HG02870 (cell line): ENCODE results near the gene ADNP.

ENCODE experiments used
- ATAC-seq: cut with Tn5 transposase; IDR thresholded peaks from one replicate; pipeline ENCODE4 v1.9.1; 2021; ENCODE audit warnings: mild to moderate bottlenecking, moderate library complexity; ENCODE audit not compliant: unreplicated experiment

The ADNP gene

DNA sequence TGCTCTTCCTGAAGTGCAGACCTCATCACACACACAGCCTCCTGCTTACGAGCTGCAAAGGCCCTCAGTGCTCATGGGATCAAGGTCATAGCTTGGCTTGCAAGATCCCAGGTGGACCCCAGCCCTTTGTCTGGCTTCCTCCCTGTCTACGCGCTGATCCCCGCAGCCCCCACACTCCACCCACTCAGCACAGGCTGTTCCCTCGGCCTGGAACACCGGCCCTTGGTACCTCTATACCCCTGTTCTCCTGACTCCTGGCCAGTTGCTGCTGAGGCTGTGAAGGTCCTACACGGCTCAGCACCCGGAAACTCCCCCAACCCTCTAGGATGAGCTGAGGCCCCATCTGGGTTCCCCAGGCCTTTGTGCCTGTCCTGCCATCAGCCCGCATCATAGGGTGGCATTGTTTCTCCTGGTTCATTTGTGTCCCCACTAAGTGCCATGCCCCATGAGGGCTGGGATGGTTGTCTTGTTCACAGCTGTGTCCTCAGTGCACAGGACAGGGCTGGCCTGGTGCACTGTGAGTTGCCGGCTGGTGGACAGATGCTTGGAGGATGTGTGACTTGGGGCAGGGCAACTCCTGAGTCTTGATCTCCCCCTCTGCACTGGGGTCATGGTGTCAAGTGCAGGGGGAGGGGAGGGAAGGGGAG lies 57.0 kb downstream of the ADNP start:
- no peak for ATAC-seq

DNA sequence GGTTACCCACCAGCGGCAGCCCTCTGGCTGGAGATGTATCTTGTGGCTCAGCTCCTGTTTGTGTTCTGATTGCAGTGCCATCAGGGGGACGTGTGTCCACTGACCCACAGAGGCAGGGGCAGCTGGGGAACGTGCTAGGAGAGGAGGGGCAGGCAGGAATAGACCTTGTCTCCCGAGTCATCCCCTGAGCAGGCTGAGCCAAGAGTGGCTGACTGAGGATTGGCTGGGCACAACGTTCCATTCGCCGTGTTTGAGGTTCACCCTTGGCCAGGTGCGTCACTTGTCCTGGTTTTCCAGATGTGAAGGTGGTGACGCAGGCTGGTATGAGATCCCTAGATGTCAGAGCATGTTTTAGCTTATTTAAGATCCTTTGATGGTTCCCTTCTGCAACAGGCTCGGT lies 57.7 kb downstream of the ADNP start:
- no peak for ATAC-seq

DNA sequence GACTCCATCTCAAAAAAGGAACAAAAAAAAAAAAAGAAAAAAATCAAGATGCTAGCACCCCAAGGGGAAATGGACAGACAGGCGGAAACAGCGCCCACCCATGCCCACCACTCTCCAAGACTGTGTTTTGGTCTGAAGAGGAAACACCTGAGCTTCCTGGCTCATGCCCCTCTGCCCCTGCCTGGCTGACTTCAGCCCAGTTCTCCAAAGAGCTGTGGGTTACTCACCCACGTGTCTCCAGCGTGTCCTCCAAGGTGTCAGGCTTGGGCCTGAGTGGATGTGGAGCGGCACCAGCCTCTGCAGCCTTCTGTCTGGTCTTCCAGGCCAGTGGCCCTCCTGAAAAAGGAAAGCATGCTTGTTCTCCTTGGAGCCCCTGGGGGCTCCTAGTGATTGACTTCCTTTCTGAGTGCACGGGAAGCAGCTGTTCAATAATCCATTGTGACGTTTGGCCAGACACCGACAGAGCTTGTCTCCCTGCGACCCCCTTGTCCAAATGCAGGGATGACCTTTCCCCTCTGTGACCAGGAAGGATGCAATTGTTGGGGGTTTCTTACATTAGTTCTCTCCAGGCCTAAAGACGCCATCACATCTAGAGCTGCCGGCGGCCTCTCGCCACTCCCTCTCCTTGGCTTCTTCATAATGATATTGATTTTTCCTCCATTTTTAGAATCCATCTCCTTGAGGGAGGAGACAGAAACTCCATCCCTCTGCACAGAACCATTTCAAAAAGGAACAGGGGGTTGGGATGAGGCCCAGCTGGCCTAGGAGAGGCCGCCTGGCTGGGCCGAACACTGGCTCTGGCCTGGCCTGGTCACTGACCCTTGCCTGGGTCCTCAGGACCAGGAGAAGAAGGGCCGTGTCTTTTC lies 58.4 kb downstream of the ADNP start:
- ATAC-seq, result no peak

DNA sequence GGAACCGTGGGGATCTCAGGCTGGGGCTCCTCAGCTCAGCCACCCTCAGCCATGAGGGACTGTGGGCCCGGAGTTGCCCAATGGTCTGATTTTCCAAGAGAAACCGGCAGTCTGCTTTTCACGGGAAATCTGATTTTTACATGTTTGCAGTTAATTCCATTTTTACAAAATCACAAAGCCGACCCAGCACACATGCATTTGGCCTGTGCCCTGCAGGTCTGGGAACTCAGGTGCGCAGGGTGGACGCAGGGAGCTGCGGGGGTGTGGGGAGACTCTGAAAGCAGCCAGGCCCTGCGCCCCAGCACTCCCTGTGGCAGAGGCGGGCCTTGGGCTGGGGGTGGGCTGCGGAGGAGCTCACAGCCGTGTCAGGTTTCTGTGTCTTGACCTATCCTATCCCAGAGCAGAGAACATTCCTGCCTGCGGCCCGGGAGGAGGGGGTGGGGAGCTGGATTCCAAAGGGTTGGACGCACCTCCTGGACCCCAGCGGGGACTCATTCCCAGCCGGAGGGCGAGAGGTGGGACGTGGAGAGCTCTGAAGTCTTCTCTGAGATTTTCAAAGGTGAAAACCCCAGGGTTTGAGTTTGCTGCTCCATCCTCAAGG lies 60.6 kb downstream of the ADNP start:
- no peak for ATAC-seq

DNA sequence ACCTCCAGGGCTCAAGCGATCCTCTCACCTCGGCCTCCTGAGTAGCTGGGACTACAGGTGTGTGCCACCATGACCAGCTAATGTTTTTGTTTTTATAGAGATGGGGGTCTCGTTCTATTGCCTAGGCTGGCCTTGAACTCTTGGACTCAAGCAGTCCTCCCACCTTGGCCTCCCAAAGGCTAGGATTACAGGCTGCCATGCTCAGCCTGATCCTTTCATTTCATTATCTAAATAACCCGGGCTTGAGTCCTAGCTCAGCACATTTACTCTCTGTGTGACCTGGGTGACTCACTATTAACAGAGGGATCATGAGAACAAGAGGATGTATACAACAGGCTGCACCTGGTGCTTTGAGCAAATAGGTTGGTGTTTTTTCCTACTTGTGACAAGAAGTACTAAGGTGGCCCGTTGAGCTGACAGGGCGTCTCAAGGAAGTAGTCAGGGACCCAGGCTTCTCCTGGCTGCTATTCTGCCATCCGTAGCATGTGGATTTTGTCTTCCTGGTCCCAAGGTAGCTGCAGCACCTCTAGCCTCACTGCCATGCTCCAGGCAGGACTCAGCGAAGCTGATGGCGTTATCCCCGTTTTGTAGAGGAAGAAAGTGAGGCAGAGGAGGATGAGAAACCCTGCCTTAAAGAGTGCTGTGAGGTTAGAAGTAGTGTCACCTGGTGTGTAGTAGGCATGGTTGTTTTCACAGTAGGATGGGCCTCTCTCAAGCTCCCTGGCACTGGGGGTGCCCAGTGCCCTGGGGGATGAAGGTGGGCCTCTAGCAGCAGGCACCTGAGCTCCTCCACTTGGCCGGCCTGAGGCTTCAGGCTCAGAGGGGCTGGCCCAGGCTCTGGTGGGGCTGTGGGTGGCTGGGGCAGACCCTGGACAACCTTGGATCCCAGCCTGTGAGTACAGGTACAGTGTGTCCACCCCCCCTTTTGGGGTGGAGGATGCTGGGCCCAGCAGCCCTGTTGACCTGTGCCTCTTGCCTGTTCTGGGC lies 62.4 kb downstream of the ADNP start:
- no peak for ATAC-seq

DNA sequence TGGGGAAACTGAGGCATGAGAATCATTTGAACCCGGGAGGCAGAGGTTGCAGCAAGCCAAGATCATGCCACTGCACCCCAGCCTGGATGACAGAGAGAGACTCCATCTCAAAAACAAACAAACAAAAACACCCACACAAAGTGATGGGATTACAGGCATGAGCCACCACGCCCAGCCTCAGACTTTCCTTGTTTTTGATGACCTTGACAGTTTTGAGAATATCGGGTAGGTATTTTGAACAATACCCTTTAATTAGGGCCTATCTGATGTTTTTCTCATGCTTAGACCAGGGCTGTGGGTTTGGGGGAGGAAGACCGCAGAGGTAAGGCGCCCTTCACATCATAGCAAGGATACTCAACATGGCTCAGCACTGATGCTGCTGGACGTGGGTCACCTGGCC lies 63.4 kb downstream of the ADNP start:
- no peak for ATAC-seq

DNA sequence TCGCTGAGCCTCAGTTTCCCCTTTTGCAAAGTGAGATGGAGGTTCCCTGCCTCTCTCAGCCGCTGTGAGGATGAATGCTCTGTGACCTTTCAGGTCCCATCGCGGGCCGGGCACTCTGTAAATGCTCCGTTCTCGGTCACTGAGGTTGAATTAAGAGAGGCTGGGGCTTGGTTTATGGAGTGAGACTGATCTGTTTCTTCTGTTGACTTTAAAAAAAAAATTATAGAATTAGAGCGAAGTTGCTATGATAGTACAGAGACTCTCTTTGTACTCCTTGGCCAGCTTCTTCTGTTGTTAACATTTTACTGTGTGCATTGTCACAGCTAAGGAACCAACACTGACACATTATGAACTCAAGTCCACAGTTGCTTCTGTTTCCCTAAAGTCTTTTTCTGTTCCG lies 64.4 kb downstream of the ADNP start:
- ATAC-seq, result no peak

DNA sequence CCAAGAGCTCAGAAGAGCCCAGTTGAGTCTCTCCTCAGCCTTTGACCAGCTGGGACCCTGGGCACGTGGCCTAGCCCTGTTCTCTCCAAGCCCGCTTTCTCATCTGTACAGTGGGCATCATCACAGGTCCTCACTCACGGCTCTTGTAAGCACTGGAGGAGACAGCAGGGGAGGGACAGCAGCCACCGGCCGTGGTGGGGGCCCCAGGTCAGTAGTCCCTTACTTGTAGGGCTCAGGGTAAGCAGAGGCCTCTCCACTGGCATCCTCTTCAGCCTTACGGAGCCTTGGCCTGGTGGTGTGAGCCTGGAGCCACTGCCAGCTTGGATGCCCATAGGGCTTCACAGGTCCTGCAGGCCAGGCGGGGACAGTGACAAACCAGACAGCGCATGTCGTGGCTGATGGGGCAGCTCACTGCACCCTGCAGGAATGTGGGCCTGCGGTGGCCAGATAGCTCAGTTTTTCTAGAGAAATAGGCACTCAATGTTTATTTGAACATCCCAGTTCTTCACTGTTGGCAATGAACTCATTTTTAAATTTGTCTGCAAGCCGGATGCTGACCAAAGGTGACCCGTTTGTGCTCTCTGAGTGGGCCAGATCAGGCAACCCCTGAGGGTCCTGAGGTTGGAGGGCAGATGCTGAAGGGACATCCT lies 65.1 kb downstream of the ADNP start:
- no peak for ATAC-seq

DNA sequence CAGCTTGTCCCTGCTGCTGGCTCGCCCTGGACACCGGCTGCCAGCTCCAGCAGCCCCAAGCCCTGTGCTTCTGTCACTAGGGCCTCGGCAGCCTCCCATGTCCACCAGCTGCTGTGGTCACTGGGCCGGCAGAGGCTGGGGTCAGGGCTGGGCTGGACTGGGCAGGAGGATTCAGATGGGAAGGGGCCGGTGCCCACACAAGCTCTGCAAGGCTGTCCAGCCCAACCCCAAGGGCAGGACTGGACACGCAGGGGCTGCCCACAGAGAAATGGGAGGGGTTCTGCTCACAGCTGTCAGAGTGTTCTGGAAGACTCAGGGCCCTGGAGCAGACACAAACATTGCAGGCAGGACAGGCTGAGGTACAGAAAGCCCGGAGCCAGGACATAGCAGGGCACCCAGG lies 65.6 kb downstream of the ADNP start:
- ATAC-seq, result no peak

DNA sequence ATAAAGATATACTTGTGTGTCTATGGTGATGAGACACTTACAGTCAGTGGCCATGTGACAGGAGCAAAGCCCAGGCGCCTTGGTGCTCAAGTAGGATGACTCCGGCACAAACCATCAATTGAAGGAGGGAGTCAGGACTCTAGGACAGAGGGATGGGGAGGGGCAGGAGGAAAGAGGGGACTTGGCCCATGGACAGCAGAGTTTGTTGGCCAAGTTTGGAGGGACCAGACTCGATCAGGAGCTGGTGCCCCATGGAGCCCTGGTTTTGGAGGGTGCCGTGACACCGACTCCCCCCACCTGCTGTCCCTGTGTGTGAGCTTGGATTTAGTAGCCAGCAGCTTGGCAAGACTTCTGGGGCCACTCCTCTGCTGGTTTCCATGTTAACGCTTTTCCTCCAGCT lies 66.1 kb downstream of the ADNP start:
- ATAC-seq, result no peak

DNA sequence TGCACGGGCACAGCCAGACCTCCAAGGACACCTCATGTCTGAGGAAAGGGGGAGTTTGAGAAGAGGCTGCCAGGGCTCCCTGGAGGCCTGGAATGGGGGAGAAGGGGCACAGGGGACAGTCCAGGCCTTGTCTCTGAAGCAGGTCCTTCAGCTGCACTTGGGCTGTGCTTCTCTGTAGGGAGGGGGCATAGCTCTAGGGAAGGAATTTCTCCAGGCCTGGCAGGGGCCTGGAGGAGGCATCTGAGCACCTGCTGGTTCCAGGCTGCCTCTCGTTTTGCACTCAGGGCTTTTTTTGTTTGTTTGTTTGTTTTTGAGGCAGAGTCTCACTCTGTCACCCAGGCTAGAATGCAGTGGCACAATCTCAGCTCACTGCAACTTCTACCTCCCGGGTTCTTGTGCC lies 68.7 kb downstream of the ADNP start:
- no peak for ATAC-seq

DNA sequence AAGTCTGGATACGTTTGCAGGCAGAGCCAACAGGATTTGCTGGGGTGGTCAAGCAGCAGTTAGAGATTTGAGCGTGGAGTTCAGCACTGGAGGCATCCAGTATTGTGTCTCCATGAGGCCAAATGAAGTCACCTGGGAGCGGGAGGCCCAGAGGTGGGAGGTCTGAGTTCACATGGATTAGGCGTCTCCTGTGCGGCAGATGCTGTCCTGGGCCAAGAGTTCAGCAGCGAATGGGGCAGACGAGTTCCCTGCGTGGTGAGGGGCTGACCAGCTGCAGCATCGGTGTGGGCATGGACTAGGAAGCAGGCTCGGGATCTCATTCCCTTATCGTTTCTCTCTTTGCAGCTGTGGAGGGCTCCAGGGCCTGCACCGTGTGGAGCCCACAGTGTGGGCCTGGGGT lies 70.2 kb downstream of the ADNP start:
- ATAC-seq, result no peak

DNA sequence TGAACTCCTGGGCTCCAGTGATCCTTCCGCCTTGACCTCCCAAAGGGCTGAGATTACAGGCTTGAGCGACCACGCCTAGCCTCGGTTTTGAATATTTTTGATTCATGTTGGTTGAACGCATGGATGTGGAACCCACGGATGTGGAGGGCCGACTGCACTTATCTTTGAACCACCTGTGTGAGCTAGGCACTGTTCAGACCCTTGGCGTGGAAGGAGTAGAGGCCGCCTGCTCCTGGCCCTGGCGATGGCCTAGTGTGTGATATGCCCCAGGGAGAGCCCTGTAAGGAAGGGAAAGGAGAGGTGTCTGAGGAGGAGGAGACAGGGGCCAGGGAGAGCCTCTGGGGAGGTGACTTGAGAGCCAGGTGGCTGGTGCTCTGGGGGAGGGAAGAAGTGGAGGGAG lies 72.1 kb downstream of the ADNP start:
- no peak for ATAC-seq

DNA sequence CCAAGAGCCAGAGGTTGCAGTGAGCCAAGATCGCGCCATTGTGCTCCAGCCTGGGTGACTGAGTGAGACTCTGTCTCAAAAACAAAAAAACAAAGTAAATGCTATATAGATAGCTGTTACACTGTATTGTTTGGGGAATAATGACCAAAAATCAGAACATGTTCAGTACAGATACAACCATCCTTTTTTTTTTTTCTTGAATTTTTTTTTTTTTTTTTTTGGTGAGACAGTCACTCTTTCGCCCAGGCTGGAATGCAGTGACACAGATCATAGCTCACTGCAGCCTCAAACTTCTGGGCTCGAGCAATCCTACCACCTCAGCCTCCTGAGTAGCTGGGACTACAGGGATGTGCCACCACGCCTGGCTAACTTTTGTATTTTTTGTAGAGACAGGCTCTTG lies 72.7 kb downstream of the ADNP start:
- ATAC-seq, result no peak

DNA sequence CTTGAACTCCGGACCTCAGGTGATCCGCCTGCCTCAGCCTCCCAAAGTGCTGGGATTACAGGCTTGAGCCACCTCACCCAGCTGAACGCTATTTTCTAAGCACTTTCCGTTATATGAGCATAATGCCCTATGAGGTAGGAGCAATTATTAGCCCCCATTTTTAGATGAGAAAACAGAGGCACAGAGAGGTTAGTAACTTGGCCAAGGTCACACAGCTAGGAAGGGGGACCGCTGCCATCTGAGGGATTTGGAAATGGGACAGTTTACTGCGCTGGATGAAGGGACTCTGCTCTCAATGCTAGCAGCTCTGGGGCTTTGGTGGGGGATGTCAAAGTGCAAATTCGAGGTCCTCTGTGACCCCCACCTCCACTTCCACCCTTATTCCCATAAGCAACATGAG lies 73.9 kb downstream of the ADNP start:
- no peak for ATAC-seq

DNA sequence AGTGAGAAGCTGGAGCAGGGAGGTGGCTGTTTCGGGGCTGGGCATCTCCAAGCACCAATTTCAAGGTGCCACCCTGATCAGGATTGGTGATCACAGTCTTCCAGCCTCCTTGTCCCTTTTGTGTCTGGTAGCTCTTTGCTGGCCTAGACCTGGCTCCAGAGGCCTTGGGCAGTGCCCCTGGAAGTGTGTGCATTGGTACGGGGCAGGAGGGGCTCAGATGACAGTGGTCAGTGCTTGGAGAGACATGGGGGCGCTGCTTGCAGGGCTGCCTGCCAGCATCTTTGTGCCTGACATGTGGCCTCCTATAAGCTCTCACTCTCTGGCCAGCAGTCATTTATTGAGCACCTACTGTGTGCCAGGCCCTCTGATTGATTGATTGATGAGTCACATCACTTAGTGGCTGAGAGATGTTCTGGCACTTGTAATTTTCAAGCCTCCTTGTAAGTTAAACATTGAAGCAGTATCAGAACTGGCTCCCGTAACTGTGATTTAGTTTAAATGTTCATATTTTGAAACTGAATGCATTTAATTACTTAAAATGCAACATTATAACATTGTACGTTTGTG lies 74.7 kb downstream of the ADNP start:
- ATAC-seq, result no peak

DNA sequence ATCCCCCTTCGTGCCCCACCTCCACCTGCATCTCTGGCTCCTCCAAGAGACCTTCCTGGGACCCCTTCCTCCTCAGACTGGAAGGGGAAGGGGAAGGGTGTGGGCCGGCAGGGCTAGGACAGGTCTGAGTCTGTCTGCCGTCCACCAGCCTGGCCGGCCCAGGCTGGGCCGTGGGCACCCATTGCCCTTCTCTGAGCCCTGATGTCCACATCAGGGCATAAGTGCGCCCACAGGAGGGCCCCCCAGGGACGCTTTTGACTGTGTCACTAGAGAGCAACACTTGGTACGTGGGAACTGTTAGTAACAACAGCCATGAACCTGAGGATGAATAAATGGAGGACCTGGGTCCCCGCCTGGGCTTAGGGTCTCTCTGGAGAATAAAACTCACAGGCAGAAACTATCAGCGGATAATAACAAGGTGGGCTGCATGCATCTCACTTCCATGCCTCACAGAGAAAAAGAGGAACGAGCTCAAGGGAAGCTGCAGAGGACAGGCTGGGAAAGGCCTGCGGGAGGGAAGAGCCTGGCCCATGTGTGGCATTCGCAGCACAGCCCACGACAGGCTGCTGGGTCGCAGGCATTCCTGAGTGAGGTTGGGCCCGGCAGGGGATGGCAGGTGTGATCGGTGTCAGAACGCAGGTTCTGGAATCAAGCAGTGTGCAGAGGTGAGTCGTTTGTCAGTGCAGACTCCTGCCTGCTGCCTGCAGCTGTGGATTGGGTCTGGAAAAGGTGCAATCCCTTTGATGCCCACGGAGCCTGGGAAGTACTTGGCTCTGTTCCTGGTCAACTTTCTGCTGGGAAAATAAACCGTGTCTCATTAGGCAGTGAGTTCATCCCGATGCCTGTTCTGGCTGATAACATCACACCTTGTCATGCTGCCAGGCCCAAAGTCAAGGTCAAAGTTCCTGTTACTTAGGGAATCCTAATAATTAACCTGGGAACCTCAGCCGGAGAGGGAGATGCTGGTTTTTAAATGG lies 75.5 kb downstream of the ADNP start:
- no peak for ATAC-seq

DNA sequence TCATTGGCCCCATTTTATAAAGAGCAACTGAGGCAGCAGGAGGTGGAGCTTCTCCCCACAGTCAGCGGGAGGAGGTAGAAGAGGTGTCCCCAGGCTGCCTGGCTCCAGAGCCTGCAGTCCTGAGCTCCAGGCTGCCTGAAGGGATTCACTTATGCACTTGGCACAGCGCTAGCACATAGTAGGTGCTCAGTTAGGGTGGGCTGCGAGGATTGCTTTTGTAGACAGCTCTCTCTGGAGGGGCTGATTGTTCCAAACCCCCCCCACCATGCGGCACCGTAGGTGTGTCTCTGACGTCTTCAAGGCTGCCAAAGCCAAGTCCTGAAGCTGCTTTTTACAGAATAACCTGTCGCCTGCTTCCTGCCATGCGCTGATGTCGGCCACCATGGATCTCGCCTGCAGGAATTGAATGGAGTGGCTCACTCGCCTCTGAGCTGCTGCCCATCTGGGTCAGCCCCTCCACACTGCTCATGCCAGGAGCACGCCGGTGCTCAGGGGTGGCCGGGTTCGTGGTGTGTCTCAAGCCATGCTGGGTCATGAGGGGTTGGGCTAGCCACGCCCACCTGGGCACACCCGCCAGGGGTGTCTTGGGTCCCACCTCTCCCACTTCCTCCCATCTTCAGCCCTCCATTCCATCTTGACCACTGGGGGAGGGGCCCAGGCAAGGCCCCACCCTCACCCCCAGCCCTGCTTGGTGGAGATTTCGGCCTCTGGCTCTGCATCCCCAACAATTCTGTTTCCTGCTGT lies 76.6 kb downstream of the ADNP start:
- ATAC-seq, result no peak
